HG02571 (cell line): Measurements from ENCODE around the gene SERINC4.

Experiments
- ATAC-seq: cut with Tn5 transposase; IDR thresholded peaks from one replicate; pipeline ENCODE4 v1.9.1; 2021; ENCODE audit warnings: mild to moderate bottlenecking, moderate library complexity; ENCODE audit not compliant: unreplicated experiment

SERINC4 gene

DNA sequence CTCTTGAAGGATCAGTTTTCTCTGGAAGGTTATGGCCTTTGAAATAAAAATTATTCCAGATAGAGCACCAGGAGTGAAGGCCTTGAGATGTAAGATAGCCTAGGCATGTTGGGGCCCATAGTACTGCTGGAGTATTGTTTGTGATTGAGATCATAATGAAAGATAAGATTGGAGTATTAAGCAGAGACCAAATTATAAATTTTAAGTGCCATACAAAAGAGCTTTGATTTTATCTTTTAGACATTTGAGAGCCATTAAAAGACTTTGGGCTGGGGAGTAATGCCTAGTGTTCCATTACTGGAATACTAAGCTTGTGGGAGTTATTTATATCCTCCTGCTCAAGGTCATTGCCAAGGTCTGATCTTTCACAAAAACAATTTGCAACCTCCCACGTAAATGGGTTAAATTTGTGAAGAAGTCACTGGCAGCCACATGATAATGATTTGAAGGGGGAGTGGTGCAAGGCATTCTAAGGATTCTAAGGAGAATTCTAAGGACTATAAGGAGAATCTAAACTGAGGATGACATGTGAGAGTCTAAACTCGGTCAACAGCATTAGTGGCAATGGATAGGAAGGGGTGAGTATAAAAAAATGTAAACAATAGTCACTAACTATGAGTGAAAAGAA, 36.1 kb downstream of the SERINC4 start:
- ATAC-seq, result no peak

DNA sequence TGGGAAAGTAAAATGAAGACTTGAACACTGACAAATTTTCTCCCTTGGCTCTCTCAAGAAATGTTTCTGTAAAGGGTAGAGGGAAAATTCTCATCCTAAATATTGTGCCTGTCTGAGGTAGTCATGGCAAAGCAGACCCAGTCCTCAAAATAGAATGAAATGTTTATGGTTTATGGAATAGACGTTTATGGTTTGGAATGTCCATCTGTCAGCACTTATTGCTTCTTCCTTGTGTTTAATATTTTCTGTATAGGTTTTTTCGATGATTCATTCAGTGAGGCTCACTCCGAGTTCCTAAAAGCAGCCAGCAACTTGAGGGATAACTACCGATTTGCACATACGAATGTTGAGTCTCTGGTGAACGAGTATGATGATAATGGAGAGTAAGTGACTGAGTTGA, 37.2 kb downstream of the SERINC4 start:
- ATAC-seq, result no peak

DNA sequence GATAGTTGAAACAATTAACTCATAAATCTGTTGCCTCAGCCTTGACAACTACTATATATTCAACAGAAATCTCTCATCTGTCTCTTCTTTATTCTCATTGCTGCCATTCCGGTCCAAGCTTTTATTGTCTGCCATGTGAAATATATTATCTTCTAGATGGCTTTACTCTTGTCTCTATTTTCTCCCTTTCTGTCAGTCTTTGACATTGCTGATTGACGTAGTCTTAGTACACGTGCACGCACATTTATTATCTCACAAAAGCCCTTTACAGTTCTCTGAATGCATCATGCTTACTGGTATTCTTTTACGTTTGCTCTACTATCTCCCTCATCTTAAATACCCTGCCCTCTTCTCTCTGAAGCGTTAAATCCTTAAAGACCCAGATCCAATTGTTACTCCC, 48.1 kb downstream of the SERINC4 start:
- no peak for ATAC-seq

DNA sequence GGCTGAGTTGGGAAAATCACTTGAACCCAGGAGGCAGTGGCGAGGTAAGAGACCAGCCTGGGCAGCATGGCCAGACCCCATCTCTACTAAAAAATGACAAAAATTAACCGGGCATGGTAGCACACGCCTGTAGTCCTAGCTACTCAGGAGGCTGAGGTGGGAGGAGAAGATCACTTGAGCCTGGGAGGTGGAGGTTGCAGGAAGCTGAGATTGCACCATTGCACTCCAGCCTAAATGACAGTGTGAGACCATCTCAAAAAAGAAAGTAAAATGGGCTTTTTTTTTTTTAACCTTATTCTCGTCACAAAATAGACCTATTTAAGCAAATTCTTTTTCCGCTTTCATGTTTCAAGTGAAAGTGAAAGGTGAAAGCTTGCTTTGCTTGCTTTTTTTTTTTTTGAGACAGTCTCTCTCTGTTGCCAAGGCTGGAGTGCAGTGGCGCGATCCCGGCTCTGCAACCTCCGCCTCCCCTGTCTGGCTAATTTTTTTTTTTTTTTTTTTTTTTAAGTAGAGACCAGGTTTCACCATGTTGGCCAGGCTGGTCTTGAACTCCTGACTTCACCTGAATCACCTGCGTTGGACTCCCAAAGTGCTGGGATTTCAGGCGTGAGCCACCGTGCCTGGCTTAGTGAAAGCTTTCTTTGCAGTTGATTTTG, 50.2 kb downstream of the SERINC4 start:
- ATAC-seq, result no peak

DNA sequence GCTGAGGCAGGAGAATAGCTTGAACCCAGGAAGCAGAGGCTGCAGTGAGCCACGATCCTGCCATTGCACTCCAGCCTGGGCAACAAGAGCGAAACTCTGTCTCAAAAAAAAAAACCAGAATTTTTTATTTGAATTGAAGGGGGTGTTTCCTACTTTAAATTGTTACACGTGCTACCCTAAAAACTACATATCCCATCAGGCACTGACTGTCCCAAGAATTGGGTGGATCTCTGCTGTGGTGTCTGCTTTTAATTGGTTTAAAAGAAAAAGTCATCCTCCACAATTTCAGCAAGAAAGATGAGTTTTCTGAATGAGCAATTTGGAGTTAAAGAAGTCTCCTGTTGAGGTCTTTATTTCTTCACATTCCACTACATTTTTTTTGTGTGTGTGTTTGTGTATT, 51.6 kb downstream of the SERINC4 start:
- ATAC-seq, result no peak

DNA sequence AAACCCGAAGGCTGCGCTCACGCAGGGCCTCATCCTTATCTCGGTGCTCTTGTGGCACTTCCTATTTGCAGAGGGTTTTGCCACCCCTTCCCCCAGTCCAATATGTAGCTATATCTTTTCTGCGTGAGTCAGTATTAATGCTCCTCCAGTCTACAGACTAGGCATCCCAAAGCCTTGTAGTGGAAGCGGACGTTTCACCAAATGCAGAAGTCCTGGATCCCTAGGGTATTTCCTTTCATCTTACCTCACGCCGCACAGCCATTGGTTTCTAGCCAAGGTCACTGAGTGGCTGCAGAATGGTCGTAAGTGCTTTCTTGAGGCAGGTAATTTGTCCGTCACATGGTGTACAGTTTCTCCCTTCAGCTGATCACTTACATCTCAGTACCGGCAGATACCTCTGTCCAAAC, 53.1 kb downstream of the SERINC4 start:
- ATAC-seq, result peak; percentile 8

DNA sequence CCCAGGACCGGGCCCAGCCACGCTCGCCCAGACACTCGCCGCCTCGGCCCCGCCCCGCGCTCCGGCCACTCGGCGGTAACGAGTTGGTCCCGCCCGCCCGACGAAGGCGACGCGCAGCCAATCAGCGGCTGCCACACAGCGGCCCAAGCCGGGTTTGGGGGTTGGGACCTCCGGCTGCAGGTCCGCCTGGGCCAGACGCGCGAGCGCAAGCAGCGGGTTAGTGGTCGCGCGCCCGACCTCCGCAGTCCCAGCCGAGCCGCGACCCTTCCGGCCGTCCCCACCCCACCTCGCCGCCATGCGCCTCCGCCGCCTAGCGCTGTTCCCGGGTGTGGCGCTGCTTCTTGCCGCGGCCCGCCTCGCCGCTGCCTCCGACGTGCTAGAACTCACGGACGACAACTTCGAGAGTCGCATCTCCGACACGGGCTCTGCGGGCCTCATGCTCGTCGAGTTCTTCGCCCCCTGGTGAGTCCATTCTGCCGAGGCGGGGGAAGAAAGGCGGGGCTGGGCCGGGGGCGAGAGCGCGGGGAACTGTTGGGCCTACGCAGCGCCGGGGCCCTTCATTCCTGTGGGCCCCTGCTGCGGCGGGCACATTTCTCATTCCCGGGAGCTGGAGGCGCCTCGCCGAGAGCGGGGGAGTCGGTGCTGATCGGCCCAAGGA, 53.6 kb downstream of the SERINC4 start, which contains the start of gene PDIA3:
Gene PDIA3 (plus strand): TSS at position 194 of the 658 bp plus-strand sequence. CDS start 102 bp downstream, at position 296.
- ATAC-seq, result peak; percentile 81
